GM23338 (cell line): Measurements from ENCODE around the gene CAMTA1. TPM values are rescaled to one million over a fixed set of nuclear protein-coding genes. Genes with fewer than 3 reads are reported as not detected.

ENCODE experiments used
- ATAC-seq: fragments of 200-7000 bp; cut with Tn5 transposase; 3 replicates; pipeline ENCODE4 v1.9.1; 2020
- DNase-seq: peaks from one replicate; pipeline ENCODE4 v3.0.0-alpha.2; 2015; ENCODE audit warnings: low spot score
- H2AFZ ChIP-seq: fragments of 200-600 bp; sonication (generic); 2 replicates; pipeline ENCODE4 v1.8.0; 2016; ENCODE audit warnings: antibody characterized with exemption, mild to moderate bottlenecking, moderate library complexity
- H3F3A ChIP-seq: fragments of 200-600 bp; sonication (generic); replicated peaks from 2 replicates; pipeline ENCODE4 v1.8.0; 2017; ENCODE audit warnings: antibody characterized with exemption, mixed run types, low read depth
- H3K27ac ChIP-seq: fragments of 200-600 bp; sonication (generic); 2 replicates; pipeline ENCODE4 v1.6.1; 2016; ENCODE audit warnings: low read depth
- H3K27me3 ChIP-seq: fragments of 200-600 bp; sonication (generic); 2 replicates; pipeline ENCODE4 v1.8.0; 2016; ENCODE audit warnings: mild to moderate bottlenecking, mixed run types, moderate library complexity; ENCODE audit not compliant: insufficient read depth
- H3K36me3 ChIP-seq: fragments of 200-600 bp; sonication (generic); 2 replicates; pipeline ENCODE4 v1.8.0; 2016; ENCODE audit warnings: mild to moderate bottlenecking; ENCODE audit not compliant: insufficient read depth
- H3K4me1 ChIP-seq: fragments of 200-600 bp; sonication (generic); 2 replicates; pipeline ENCODE4 v1.8.0; 2016; ENCODE audit warnings: mild to moderate bottlenecking, moderate library complexity; ENCODE audit not compliant: insufficient read depth
- H3K4me2 ChIP-seq: fragments of 200-600 bp; sonication (generic); 2 replicates; pipeline ENCODE4 v1.7.1; 2017; ENCODE audit warnings: mixed run types
- H3K4me3 ChIP-seq: fragments of 200-600 bp; sonication (generic); 2 replicates; pipeline ENCODE4 v1.6.1; 2016; ENCODE audit warnings: mixed run types
- H3K79me2 ChIP-seq: fragments of 200-600 bp; sonication (generic); replicated peaks from 2 replicates; pipeline ENCODE4 v1.8.0; 2017; ENCODE audit warnings: mild to moderate bottlenecking; ENCODE audit not compliant: insufficient read depth
- H3K9me2 ChIP-seq: fragments of 200-600 bp; sonication (generic); 2 replicates; pipeline ENCODE4 v1.8.0; 2017; ENCODE audit not compliant: insufficient read depth
- H4K20me1 ChIP-seq: fragments of 200-600 bp; sonication (generic); replicated peaks from 2 replicates; pipeline ENCODE4 v1.8.0; 2017; ENCODE audit warnings: mild to moderate bottlenecking; ENCODE audit not compliant: insufficient read depth
- H3K27ac Mint-ChIP-seq: 2 replicates; pipeline ENCODE4 v1.8.0; 2020; ENCODE audit warnings: inconsistent platforms, mild to moderate bottlenecking, moderate library complexity, mixed read lengths
- H3K27me3 Mint-ChIP-seq: 3 replicates; pipeline ENCODE4 v1.8.0; 2022; ENCODE audit warnings: low read depth, mild to moderate bottlenecking, moderate library complexity, mixed read lengths, inconsistent platforms; ENCODE audit not compliant: insufficient read depth, poor library complexity
- H3K36me3 Mint-ChIP-seq: 3 replicates; pipeline ENCODE4 v1.8.0; 2021; ENCODE audit warnings: low read depth, mild to moderate bottlenecking, inconsistent platforms, moderate library complexity, mixed read lengths
- H3K4me1 Mint-ChIP-seq: 3 replicates; pipeline ENCODE4 v1.8.0; 2020; ENCODE audit warnings: mild to moderate bottlenecking, inconsistent platforms, mixed read lengths
- H3K4me3 Mint-ChIP-seq: 3 replicates; pipeline ENCODE4 v1.8.0; 2021; ENCODE audit warnings: moderate library complexity, mild to moderate bottlenecking, inconsistent platforms, mixed read lengths
- H3K9me3 Mint-ChIP-seq: 3 replicates; pipeline ENCODE4 v1.8.0; 2020; ENCODE audit warnings: moderate library complexity, mild to moderate bottlenecking, inconsistent platforms, mixed read lengths
- EZH2phosphoT487 ChIP-seq: fragments of 200-600 bp; sonication (generic); IDR thresholded peaks from one replicate; pipeline ENCODE4 v1.8.1; 2018; ENCODE audit warnings: antibody characterized with exemption; ENCODE audit not compliant: unreplicated experiment
- JUNB ChIP-seq: IDR thresholded peaks from one replicate; pipeline ENCODE4 v1.6.1; 2016; ENCODE audit warnings: antibody characterized with exemption; ENCODE audit not compliant: unreplicated experiment
- NANOG ChIP-seq: IDR thresholded peaks from 2 replicates; pipeline ENCODE4 v1.6.1; 2016; ENCODE audit warnings: antibody characterized with exemption, borderline replicate concordance
- POLR2AphosphoS5 ChIP-seq: IDR thresholded peaks from 2 replicates; pipeline ENCODE4 v1.6.1; 2016; ENCODE audit warnings: antibody characterized with exemption, low read depth
- STAT1 ChIP-seq: IDR thresholded peaks from one replicate; pipeline ENCODE4 v1.6.1; 2016; ENCODE audit warnings: antibody characterized with exemption; ENCODE audit not compliant: unreplicated experiment
- ZNF114 ChIP-seq: fragments of 250-450 bp; sonication (Bioruptor Pico); IDR thresholded peaks from 2 replicates; pipeline ENCODE4 v1.5.0; 2020; ENCODE audit warnings: mild to moderate bottlenecking, moderate library complexity
- ZNF331 ChIP-seq: fragments of 250-450 bp; sonication (Bioruptor Pico); IDR thresholded peaks from 2 replicates; pipeline ENCODE4 v1.5.0; 2020; ENCODE audit warnings: low read depth, mild to moderate bottlenecking, moderate library complexity
- ZNF462 ChIP-seq: fragments of 250-450 bp; sonication (Bioruptor Pico); IDR thresholded peaks from 2 replicates; pipeline ENCODE4 v1.5.0; 2020; ENCODE audit warnings: mild to moderate bottlenecking, moderate library complexity
- polyA plus RNA-seq: library from polyadenylated mRNA; unstranded; fragments of >200 nt; fragmentation: Nextera tagmentation; extraction: Ambion mirVana; gene quantifications from 2 replicates; pipeline ENCODE4 v1.2.1, GENCODE V29; 2016
- total RNA-seq: library from RNA; depleted of rRNA; stranded (reverse); fragments of >200 nt; shearing (Covaris generic); gene quantifications from 2 replicates; pipeline ENCODE4 v1.2.3, GENCODE V29; 2014

The CAMTA1 gene
- total and polyA plus RNA-seq, 2 experiments from 2014 or later = 115 to 519 TPM

DNA sequence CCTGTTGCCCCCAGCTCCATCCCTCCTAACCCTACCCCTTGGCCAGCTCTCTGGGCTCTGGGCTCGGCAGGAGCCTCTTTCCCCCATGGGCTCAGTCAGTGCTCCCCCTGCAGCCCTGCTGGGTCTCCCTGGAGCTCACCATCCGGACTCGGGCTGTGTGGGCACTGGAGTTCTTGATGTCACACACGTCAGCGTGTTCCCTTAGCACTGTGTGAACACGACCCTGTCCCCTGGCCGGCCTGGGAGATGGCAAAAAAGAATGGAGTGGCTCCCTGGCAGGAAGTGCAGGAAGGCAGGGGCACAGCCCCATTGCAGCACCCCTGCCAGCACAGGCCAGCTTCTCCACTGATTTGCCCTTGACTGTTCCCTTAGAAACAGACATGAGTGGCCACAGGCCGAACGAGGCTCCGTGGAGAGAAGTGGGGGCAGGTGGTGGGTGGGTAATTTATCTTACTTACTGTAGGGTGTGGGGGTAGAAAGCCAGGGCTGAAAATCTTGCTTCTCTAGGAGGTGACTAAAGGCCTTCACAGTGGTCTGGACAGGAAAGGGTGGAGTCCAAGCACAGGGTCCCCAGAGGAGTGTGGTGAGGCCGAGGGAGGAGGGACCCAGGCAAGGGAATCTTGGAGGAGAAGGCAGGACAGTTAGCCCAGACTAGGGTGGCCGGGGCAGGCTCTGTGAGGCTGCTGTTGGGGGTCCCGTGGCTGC is 604.1 kb downstream of the CAMTA1 start (continued):
- TF ChIP-seq ZNF462 (no peak), NANOG (no peak), ZNF331 (CRISPR knock-in tag) (no peak), JUNB (no peak), POLR2AphosphoS5 (no peak), ZNF114 (CRISPR knock-in tag) (no peak)

DNA sequence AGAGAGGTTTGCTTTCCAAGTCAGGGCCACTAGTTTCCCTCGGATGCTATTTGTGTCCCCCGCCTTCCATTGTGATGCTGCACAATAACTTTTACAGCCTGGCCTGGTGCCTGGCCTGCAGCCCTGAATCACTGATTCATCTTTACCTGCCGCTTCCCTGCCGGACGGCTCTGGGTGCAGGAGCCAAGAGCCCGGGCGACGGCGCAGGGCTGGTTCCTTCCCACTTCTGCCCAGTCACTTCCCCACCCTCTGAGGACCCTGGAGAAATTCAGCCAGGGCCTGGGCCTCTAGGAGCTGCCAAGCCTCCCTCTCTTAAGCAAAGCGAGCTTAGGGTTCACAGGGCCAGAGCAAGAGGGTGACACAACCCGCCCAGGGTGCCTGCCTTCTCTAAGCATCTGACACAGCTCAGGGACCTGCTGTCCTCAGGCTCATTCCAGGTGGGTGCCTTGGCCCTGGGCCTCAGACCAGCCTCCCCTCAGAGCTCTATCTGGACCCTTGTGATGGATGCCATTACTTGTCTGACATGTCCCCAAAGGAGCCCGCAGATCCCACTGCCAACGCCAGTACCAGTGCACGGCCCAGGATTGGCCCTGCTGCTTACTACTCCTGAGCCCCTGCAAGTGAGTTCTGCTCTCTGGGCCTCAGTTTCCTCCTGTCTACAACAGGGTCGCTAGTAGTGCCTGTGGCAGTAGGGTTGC is 604.8 kb downstream of the CAMTA1 start:
- no peaks in the 10 kb centered on the region for H3K36me3 ChIP-seq
- no peak overlapping the region for H3K4me3 ChIP-seq
- TF ChIP-seq NANOG = no peak
- TF ChIP-seq ZNF462 = no peak
- no peak for TF ChIP-seq STAT1
- no peak for TF ChIP-seq EZH2phosphoT487
- no peak overlapping the region for H2AFZ ChIP-seq
- H3K27me3 Mint-ChIP-seq = peaks cover 6% of the 10 kb centered on the region
- peaks cover 6% of the 10 kb centered on the region for H3K9me3 Mint-ChIP-seq
- no peaks in the 10 kb centered on the region for H3K27me3 ChIP-seq
- no peak for ATAC-seq
- H3K4me3 Mint-ChIP-seq = no peak overlapping the region
- no peaks in the 10 kb centered on the region for H3K9me2 ChIP-seq
- H3K27ac ChIP-seq = no peak overlapping the region
- H3K4me1 Mint-ChIP-seq = peaks cover 16% of the 10 kb centered on the region
- H4K20me1 ChIP-seq = no peaks in the 10 kb centered on the region
- DNase-seq = no peak
- no peaks in the 10 kb centered on the region for H3K79me2 ChIP-seq
- H3K27ac Mint-ChIP-seq = no peak overlapping the region
- peaks cover 5% of the 10 kb centered on the region; the same call in 2 of the 3 replicates for H3K36me3 Mint-ChIP-seq
- no peaks in the 10 kb centered on the region for H3F3A ChIP-seq
- H3K4me1 ChIP-seq = no peaks in the 10 kb centered on the region
- H3K4me2 ChIP-seq = no peak overlapping the region
